Endometrial microvascular endothelial cells (primary cell): ENCODE measurements around the gene NOX5. TPM values are rescaled to one million over a fixed set of nuclear protein-coding genes. Genes with fewer than 3 reads are reported as not detected.

ENCODE experiments used
- in situ Hi-C: cut with HindIII; loops from 2 replicates; pipeline ENCODE4 v1.10.0; 2017; ENCODE audit warnings: low sequenced_read_pairs, low pct_unique_long_range_greater_than_20kb; ENCODE audit errors: inconsistent ontology term
- total RNA-seq: library from RNA; depleted of rRNA; stranded (reverse); fragments of >200 nt; gene quantifications from one replicate; pipeline ENCODE4 v1.2.3, GENCODE V29; 2015; ENCODE audit errors: inconsistent ontology term

The NOX5 gene
- total RNA-seq, 1 donor from 2014 or later: under 0.01 TPM

- in situ Hi-C loops: loop anchor here (25.0 kb wide), 1 partner anchor 167 kb away; no protein-coding TSS in a partner anchor
Observed at GRCh38 chr15:69069996-69070395, 55.5 kb downstream of the NOX5 start.

GRCh38 chr15:69070396-69070795 lies 55.9 kb downstream of the NOX5 start:
- in situ Hi-C loops: loop anchor here (25.0 kb wide), 1 partner anchor 167 kb away; no protein-coding TSS in a partner anchor

DNA sequence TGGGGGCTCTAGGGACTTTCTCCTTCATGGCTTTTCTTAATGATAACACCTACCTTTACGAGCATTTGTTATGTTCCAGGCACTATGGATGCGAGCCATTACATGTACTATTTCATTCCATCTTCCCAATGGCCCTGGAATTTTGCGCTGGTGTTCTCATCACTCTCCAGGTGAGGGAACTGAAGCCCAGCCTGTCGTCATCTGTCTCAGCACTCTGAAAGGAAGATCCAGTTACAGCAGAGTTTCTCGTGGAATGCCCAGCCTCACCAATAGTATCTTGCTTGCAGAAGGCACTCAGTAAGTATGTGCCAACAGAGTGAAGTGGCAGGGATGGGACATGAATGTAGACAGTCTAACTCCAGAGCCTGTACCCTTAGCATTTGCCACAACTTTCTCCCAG lies 56.8 kb downstream of the NOX5 start:
- in situ Hi-C loops: loop anchor here (25.0 kb wide), 1 partner anchor 166 kb away; no protein-coding TSS in a partner anchor

GRCh38 chr15:69072906-69073305 lies 58.4 kb downstream of the NOX5 start:
- in situ Hi-C loops: loop anchor here (25.0 kb wide), 1 partner anchor 164 kb away; no protein-coding TSS in a partner anchor

GRCh38 chr15:69074001-69074842 lies 59.7 kb downstream of the NOX5 start:
- in situ Hi-C loops: loop anchor here (25.0 kb wide), 1 partner anchor 163 kb away; no protein-coding TSS in a partner anchor

- in situ Hi-C loops: loop anchor here (25.0 kb wide), 1 partner anchor 162 kb away; no protein-coding TSS in a partner anchor
Observed at GRCh38 chr15:69074843-69075224, 60.3 kb downstream of the NOX5 start.

DNA sequence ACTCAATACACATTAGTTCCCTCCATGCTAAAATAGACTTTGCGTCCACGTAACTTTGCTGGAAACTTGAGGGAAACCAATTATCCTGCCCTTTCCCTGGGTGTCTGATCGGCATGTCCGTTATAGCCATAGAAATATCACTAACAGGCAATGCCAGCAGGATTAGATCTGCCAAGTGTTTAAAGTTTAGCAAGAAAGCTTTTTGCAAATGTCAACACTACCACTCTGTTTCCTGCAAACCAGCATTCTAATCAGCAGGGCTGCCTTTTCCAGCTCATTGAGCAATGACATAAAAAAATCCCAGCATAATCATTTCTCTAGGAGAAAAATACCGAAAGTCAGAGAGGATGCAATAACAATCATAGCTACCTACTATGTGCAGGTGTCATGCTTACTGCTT lies 60.9 kb downstream of the NOX5 start:
- in situ Hi-C loops: no loop called here

DNA sequence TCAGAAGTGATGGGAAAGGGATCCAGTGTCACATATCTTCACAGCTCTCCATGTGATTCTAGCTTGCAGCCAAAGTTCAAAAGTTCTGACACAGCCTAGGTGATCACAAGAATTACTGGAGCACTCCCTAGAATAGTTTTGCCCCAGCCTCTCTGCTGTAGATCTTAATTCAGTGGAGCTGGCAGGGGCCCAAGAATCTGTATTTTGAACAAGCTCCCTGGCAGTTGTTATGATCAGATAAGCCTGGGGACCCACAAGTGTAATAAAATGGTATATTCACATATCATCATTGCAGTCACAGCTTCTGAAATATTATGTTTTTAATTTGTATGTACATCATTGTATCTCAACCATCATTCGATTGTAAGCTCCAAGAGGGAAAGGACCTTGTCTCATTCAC lies 62.3 kb downstream of the NOX5 start:
- in situ Hi-C loops: no loop called here

DNA sequence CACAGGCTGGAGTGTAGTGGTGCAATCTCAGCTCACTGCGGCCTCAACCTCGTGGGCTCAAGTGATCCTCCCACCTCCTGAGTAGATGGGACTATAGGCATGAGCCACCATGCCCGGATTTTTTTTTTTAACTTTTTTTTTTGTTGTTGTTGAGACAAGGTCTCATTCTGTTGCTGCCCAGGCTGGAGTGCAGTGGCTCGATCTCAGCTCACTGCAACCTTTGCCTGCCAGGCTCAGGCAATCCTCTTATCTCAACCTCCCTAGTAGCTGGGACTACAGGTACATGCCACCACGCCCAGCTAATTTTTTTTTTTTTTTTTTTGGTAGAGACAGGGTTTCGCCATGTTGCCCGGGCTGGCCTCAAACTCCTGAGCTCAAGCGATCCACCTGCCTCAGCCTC lies 64.1 kb downstream of the NOX5 start:
- in situ Hi-C loops: no loop called here

DNA sequence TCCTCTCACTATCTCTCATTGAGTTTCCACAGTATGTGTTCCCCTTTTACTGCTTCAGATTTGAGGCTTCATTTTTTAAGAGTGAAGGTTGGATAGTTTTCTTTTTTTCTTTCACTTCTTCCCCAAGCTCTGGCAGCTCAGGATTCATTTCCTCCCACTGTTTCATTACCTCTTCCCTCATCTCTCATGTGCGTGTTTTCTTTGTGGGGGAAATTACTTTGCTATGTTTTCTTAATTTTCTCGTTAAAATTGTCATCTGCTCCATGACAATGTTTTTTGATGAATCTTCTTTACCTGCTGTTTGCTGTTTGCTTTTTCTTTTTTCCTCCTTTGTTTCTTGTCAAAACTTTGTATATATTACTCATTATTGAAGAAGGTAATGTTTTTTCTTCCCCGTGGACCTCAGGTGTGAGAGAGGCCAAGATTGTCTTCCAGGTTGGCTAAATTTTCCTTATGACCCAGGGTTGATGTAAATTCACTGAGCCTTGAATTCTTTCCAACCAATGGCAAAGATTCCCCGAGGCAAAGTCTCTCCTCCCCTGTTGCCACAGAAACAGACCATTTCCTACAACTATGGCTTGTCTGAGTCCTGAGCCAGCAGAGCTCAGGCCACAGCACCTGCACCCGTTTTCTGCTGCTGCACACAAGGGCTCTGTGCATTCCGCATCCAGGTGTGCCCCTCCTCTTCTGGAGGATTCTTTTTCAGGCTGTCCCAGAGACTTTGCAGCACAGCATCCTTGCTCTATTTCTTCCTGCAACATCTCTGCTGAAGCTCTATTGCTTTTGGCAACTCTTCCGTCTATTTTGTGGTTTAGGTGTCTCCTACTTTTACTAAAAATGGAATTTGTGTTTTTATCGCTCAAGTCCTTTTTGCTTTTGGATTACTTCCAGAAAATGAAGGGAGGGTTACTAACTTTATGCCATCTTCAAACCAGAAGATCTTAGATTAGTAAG lies 66.1 kb downstream of the NOX5 start:
- in situ Hi-C loops: no loop called here

GRCh38 chr15:69081310-69082004 lies 67.0 kb downstream of the NOX5 start:
- in situ Hi-C loops: no loop called here

- in situ Hi-C loops: no loop called here
Observed at GRCh38 chr15:69082021-69082502, 67.6 kb downstream of the NOX5 start.

- in situ Hi-C loops: no loop called here
Observed at GRCh38 chr15:69082554-69082953, 68.1 kb downstream of the NOX5 start.

DNA sequence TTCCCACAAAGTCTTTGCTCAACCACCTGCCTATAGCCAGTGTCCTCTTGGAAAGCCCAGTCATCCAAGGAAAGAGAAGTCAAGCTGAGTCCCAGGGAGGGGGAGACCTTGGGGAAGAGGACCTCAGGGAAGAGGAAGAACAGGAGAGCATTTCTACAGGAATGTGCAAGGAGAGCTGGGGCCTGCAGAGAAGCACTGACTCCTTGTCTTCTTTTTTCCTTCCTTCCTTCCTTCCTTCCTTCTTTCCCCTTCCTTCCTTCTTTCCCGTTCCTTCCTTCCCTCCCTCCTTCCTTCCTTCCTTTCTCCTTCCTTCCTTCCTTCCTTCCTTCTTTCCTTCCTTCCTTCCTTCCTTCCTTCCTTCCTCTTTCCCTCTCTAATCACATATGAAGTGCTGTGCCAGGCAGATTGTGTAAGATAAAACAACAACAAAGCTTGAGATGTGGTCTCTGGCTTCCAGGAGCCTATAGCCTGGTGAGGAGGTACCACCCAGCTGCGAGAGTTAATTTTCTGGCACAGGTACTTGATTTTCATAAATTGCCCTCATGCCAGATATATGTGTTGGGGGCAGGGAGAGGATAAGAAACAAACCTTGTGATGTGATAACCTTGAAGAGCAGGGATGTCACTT lies 70.0 kb downstream of the NOX5 start:
- in situ Hi-C loops: no loop called here

DNA sequence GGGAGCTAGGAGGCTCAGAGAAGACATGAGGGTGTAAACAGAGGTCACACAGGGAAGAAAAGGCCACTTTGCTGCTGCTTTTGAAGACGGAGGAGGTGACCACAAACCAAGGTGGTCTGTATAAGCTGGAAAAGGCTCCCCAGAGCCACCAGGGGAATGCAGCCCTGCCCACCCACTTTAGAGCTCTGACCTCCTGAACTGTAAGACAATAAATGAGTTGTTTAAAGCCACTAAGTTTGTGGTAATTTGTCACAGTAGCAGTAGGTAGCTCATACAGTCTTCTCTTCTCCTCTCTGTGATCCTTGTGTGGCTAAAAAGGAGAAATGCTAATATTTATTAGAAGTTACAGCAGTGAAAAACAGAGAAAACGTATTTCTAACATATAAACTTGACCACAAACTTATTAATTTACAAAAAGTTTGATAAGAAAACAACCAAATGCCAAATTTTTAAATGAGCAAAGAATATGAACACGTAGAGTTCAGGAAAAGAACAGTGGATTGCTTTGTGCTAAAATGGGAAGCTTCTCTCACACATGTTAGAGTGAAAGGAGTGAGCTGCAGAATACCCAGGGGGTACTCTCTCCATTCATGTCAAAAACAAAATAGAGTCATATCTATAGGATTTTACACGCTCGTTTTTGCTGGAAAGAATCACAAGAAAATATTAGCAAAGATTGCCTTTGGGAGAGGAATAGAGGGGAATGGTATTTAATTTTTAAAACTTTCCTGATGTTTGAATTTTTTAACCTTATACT lies 71.0 kb downstream of the NOX5 start:
- in situ Hi-C loops: no loop called here

DNA sequence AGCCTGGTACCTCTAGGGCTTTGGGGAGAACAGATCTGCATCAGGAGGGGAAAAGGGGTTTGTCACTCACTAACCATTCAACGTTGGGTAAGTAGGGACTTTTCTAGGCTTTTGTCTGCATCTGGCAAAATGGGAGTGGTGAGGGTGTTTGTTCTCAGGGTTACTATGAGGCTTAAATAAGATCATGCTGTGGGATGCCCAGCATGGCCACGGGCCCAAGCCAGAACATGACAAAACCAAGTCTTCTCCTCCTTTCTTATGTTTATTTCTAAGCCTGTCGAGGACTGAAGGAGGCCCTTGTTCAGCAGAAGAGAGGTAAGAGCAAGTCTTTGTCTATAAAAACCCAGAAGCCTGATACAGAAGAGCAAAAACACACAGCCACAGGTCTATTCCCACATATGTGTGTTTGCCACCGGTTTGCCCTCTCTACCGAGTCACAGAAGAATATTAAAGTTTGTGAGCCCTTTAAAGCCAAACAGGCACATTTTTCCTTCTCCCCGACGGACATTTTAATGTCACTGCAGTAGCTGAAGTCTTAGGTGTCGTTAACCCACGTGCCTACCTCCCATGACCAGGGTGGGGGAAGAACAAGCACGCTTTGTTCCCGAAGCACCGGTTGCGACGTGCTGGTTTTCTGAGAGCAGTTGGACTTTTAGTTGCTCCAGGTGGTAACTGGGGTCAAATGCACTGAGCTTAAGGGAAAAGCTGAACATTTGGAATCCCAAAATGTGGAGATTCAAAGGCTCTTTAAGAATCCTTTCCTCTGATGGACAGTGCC lies 72.1 kb downstream of the NOX5 start:
- in situ Hi-C loops: no loop called here
